HG02642 (cell line): ENCODE results near the gene RXFP3.
"Not testable (repeated sequence)": the region's sequence is repeated elsewhere in the genome, so short reads cannot be mapped to it uniquely, and the experiment has no call there.

Source experiments
- ATAC-seq: cut with Tn5 transposase; IDR thresholded peaks from one replicate; pipeline ENCODE4 v1.9.1; 2021; ENCODE audit warnings: mild to moderate bottlenecking; ENCODE audit not compliant: unreplicated experiment, poor library complexity

Gene RXFP3

GRCh38 chr5:33934176-33934575 is 2.0 kb upstream of the RXFP3 start:
- peak; percentile 25 for ATAC-seq

DNA sequence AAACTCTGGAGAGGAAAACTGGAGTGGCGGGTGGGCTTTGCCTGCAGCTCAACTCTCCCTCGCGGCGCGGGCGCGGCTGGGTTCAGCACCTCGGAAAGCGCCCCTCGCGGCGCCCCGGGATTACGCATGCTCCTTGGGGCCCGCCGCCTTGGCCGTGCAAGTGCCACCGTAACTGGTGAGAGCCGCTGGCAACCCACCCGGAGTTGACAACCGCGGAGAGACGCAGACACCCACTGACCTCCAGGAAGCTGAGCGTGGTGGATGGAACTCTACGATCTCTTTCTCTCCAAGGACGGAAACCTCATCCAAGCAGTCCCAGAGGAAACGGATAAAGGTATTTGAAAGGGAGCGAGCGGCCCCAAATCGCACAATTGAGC is 194 bp upstream of the RXFP3 start:
- ATAC-seq: no peak

DNA sequence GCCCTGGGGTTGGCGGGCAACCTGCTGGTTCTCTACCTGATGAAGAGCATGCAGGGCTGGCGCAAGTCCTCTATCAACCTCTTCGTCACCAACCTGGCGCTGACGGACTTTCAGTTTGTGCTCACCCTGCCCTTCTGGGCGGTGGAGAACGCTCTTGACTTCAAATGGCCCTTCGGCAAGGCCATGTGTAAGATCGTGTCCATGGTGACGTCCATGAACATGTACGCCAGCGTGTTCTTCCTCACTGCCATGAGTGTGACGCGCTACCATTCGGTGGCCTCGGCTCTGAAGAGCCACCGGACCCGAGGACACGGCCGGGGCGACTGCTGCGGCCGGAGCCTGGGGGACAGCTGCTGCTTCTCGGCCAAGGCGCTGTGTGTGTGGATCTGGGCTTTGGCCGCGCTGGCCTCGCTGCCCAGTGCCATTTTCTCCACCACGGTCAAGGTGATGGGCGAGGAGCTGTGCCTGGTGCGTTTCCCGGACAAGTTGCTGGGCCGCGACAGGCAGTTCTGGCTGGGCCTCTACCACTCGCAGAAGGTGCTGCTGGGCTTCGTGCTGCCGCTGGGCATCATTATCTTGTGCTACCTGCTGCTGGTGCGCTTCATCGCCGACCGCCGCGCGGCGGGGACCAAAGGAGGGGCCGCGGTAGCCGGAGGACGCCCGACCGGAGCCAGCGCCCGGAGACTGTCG is 976 bp downstream of the RXFP3 start:
- no peak for ATAC-seq

DNA sequence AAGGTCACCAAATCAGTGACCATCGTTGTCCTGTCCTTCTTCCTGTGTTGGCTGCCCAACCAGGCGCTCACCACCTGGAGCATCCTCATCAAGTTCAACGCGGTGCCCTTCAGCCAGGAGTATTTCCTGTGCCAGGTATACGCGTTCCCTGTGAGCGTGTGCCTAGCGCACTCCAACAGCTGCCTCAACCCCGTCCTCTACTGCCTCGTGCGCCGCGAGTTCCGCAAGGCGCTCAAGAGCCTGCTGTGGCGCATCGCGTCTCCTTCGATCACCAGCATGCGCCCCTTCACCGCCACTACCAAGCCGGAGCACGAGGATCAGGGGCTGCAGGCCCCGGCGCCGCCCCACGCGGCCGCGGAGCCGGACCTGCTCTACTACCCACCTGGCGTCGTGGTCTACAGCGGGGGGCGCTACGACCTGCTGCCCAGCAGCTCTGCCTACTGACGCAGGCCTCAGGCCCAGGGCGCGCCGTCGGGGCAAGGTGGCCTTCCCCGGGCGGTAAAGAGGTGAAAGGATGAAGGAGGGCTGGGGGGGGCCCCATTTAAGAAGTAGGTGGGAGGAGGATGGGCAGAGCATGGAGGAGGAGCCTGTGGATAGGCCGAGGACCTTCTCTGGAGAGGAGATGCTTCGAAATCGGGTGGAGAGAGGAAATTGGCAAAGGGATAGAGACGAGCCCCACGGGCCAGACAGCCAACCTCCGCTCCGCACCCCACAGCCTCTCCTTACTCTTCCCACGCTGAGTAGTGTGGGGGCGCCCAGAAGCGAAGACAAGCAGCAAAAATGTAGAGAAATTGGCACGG is 1.7 kb downstream of the RXFP3 start:
- no peak for ATAC-seq

GRCh38 chr5:33938507-33938796 is 2.3 kb downstream of the RXFP3 start:
- ATAC-seq: no peak

- no peak for ATAC-seq
Observed at GRCh38 chr5:33938881-33939280, 2.7 kb downstream of the RXFP3 start.

GRCh38 chr5:33939556-33940262 is 3.5 kb downstream of the RXFP3 start:
- ATAC-seq: no peak

DNA sequence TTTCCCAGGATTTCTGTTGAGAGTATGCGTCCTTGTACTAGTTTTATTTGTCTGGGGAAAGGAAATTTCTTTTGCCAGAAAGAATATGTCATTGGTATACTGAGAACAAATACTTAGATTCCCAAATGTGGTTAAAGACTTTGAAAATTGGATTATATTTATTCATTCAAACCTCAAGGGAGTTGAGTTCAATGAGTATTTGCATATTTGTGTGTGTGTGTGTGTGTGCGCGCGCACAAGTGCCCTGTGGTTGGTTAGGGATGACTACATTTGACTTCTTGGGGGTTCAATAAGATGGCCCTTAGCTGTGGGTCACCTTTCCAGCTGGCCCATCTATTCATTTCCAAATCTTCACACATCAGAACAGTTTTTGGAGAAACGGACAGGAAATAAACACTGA is 4.9 kb downstream of the RXFP3 start:
- ATAC-seq: no peak

DNA sequence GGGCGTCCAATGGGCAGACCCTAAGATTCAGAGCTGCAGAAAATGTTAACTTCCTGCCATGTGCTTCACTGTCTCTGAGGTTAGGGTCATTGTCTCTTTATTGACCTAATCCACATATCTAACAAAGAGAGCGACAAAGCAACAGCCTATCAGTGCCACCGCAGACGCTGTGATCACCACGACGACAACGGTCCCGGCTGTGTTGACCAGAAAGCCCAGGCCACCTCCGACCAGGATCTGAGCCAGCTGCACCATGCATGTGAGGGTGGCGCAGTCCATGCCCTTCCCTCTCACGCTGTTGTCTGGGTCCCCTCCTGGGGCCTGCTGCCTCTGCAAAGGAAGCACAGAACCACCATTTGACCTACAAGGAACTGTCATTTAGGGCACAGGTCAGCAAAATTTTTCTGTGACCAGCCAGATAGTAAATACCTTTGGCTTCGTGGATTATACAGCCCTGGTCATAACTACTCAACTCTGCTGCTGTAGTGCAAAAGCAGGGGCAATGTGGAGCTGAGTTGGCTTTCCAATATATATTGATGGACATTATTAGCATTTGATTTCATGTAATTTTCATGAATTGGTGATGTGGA is 8.5 kb downstream of the RXFP3 start:
- ATAC-seq: no peak

DNA sequence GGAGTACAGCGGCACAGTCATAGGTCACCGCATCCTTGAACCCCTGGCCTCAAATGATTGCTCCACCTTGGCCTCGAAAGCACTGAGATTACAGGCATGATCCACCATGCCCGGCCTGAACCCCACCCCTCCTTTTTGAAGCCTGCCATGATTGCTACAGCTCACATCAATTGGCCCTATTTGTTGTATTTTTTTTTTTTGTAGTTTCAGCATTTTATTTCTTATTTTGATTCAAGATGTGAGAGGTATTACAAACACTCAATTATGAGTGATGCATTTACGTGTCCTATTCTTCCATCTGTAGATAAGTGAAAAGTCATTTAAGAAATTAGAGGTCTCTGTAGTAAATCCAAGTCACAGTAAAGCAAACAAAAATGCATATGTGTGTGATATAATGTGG is 16.0 kb downstream of the RXFP3 start:
- not testable (repeated sequence) for ATAC-seq

GRCh38 chr5:33957577-33958150 is 21.5 kb downstream of the RXFP3 start:
- no peak for ATAC-seq

DNA sequence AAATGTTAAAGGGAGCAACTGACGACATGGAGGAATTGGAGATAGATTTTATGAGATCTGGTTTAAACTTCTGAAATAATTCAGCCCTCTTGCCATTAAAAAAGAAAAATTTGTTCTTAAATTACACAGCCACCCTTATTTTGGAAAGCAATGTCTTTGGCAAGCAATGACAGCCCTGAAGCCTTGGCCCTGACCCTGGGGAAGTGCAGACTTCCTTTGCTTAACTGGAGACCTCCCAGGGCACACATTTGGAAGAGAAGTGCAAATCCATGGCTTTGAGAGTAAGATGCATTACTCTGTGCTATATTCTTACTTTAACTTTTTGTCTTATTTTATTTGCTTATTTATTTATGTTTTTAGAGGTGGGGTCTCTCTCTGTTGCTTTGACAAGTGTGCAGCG is 22.0 kb downstream of the RXFP3 start:
- no peak for ATAC-seq

DNA sequence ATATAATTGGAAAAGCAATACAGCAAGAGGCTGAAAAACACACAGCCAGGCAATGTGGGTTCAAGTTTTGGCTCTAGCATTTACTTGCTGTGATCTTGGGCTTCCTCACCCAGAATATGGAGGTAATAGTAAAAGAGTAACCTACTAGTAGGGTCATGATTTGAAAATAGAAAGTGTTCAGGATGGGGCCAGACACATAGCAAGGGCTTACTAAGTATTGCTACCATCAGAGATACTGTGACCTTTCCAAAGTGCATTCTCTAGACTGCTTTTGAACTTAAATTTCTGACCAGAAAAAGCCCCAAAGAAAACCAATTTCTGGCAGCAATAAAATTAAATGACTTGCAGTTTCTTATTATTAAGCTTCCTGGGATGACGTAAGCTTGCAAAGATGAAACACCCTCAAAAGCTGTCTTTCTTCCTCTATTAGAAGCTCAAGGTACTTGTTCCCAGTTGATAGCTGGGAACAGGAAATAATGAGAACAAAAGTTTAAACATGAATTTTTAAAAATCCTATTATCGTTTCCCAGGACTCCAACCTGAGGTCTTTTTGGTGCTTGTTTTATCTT is 28.0 kb downstream of the RXFP3 start:
- no peak for ATAC-seq

DNA sequence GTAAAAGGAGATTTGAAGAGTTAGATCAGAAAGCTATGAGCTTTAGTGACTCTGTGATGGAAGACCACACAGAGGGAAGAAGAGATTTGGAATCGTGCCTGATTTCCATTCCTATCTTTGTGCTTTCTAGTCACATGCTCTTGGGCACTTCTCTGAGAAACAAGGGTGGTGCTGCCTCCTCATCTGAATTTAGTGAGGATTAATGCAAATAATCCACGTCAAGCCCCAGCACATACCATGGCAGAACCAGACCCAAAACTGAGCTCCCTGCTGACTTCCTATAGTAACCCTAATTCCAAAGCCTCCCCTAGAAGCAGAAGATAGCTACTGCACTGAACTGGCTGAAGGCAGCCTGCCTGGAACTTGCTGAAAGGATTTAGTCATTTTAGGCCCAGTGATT is 30.6 kb downstream of the RXFP3 start:
- no peak for ATAC-seq

DNA sequence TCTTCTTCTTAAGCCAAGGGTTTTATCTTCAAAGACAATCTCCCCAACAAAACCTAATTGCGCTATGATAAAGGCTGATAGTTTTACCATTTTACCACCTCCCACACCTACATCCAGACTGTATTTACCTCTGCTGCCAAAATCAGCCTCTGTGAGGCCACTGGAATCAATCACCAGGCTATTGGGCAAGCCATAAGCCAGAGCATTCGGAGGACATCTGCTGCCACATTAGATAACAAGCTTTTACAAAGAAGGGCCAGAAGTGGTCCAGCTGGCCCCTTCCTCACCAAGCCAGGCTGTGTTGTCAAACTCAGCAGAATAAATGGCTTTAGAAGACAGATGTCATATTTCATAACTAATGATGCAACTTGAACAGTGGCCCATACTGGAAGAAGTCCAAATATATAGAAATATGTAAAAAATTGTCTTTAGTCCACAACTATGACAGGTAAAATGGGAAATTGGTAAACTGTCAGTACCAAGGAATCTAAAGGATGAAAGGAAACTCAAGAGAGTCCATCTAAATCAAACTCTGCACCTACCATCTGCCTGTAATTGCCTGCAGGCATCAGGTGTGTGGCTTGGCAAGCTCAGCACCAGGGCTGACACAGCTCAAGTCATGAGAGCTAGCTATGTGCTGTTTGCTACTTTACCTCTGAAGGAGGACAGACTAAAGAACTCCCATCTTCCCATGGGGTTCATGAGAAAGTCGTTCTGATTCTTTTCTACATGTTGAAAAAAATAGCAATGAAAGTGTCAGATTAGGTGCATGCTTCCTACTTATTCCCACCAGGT is 32.2 kb downstream of the RXFP3 start:
- no peak for ATAC-seq

GRCh38 chr5:33969572-33970452 is 33.6 kb downstream of the RXFP3 start:
- peak; percentile 70 for ATAC-seq

GRCh38 chr5:33973271-33973670 is 37.1 kb downstream of the RXFP3 start:
- ATAC-seq: no peak

- ATAC-seq: no peak
Observed at GRCh38 chr5:33975852-33976251, 39.7 kb downstream of the RXFP3 start.

- no peak for ATAC-seq
Observed at GRCh38 chr5:33976307-33976706, 40.1 kb downstream of the RXFP3 start.
